GM21381 (cell line): ENCODE measurements around the gene SPAG16.

Source experiments
- ATAC-seq: cut with Tn5 transposase; IDR thresholded peaks from one replicate; pipeline ENCODE4 v1.9.1; 2021; ENCODE audit warnings: mild to moderate bottlenecking, moderate library complexity; ENCODE audit not compliant: unreplicated experiment

SPAG16 gene

DNA sequence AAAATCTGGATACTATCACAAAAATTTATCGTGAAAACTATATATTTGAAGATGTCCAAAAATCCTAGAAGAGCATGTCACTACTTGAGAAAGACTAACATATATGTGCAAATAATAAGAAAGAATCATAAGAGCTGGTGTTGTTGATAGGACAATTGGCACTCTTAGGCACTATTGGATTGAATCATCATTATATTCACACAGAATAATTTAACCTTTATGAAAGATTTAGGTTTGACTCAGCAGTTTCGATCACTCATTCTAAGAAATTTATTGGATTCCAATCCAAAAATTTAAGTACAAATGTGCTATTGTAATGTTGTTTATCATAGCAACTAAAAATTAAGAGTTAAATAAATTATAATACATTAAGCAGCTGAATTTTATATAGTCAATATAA, 503.6 kb downstream of the SPAG16 start:
- ATAC-seq, result no peak

DNA sequence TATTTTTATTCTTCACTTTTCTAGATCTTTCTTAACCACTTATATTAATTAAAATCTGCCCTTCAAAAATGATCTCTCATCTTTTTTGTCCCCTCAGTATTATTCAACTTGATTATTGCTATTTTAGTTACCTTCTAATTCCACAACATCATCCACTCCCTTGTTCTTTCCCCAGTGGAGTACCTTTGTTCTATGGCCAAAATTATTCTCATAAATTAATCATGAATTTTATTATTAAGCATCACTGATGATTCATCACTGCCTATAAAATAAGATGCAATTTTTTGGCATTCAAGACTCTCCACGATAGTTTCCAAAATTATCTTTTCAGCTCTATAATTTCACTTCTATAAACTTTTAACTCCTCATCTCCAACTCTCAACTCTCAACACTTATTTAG, 505.7 kb downstream of the SPAG16 start:
- ATAC-seq, result no peak

DNA sequence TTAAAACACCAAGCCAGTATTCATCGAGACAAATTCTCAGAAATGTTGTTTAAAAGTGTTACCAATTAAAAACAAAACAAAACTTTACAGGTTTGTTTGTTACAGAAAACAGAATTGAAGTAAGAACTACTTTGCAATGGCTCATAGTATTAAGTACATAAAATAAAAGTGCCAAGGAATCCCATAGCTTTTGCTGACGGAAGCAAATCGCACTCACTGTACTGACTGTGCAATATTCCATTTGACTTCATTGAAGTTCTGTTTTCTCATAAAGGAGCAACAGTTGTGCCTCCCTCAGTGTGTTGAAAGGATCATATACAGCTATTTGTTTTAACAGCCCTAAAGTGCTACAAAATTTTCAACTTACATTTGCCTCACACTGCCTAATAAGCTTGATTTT, 507.8 kb downstream of the SPAG16 start:
- no peak for ATAC-seq

DNA sequence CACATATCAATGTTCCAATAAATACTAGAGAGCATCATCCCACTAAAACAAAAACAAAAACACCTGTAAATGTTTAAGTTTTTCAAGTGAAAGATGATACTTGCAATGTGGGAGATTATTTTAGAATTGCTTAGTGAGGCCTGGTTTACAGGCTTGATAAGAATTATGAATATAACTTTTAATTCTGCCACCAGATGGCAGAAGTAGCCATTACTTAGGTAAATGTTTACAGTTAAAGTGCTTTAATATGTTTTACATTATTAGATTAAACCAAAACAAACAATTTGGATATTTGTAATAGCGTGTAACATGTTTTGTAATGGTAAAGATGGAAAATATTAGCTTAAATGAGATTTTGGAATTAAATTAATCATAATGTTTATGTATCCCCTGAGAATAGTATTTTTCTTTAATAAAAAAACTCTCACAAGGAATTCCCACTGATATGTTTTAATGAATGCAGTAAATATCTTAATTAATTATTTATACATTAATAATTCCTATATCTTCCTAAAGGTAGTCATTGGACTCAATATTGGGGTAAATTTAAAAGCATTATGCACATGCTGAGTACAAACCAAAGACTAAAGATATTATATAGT, 522.0 kb downstream of the SPAG16 start:
- no peak for ATAC-seq

DNA sequence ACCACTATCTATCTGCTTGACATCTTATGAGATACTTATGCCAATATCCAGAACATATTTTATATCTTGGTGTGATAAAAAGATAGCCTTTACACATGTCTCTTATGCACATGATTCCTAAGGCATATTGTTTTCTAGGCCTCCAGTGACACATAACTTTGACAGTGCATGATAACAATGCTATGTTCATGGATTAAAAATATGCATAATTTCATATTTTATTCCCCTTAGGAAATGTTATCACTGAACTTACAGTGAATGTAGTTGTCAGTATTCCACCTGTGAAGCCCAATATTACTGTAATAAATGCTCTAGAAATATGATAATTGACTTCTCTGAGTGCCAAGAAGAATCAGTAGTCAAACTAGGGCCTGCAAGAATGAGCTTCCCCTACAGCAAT, 532.3 kb downstream of the SPAG16 start:
- no peak for ATAC-seq

DNA sequence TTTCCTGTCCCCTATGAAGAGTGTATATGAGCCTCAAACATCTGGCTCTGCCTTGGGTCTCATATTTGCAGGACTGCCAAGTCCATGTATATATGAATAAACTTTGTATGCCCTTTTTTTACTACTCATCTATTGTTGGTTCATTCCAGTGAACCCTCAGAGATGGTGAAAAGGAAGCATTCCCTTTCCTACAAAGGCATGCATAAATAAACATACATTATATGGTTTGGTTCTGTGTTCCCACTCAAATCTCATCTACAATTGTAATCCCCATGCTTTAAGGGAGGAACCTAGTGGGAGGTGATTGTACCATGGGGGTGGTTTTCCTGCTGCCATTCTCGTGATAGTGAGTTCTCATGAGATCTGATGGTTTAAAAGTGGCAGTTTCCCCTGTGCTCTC, 534.2 kb downstream of the SPAG16 start:
- ATAC-seq, result no peak

DNA sequence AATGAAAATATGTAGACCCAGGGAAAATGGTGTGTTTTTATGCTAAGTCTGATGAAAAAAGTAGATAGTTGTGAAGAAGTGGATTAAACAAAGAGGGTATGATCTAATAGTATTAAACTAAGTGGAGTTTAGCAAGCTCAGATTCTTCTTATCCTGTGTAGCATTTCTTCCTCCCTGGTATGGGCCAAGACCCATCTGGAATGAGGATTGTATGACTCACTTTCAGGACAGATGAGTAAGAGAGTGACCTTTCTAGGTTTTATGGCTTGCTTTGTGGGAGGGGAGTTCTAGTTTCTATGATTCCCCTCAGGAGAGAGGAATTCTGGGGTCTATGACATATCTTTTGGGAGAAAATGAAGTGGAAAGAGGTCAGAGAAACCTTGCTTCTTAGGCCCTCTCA, 550.1 kb downstream of the SPAG16 start:
- ATAC-seq, result no peak

DNA sequence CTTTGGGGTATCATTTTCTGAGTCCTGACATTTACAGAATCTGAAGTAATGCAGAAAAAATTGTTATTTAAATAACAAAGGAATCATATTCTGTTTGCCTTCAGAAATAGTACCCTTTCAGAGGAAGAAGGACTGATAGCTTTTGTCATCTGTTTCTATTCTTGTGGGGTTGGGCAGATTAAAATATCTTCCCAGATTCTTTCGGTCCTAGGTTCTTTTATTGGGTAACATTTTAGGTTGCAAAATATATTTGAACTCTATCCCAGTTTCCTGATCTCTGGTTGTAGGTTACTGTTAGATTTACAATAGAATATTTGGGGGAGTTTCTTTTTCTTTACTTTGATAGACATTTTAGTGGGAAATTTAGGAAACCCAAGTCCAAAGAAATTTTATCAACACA, 550.5 kb downstream of the SPAG16 start:
- ATAC-seq, result no peak

DNA sequence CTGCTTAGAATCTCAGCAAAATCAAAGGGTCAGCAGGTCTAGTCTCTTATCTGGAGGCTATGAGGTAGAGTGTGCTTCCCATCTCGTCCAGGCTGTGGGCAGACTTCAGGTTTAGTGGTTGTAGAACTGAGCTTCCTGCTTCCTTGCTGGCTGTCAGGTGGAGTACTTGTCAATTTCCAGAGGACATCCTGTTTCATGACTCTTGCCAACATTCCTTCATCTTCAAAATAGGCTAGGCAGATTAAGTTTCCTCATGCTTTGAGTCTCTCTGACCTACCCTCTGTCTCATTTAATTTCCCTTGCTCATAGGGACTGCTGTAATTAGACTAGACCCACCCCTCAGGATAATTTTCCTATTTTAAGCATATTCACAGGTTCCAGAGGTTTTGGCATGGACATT, 562.6 kb downstream of the SPAG16 start:
- no peak for ATAC-seq

DNA sequence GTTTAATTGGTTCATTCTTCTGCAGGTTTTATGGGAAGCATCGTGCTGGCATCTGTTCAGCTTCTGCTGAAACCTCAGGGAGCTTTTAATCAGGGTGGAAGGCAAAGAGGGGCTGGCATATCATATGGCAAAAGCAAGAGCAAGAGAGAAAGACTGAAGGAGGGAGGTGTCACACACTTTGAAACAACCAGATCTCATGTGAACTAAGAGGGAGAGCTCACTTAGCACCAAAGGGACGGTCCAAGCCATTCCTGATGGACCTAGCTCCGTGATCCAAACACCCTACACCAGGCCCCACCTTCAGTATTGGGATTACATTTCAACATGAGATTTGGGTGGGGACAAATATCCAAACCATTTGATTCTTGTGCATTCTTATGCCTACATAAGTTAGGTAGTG, 563.1 kb downstream of the SPAG16 start:
- no peak for ATAC-seq

DNA sequence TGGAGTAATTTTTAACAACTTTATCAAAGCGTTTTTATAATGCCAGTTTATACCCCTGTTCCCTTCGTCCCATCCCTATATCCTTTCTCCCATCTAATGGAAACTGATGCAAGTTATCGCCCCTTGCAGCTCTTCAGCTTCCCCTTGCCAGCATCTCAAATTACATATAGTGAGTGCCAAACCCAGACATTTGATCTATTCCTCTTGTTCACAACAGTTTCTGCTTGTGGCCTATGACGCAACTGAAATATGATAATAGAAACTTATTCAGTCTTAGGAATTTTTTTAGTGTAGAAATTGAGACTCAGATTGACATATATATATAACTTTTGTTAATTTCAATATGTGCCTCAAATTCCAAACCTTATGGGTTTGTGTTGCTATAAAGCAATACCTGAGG, 564.4 kb downstream of the SPAG16 start:
- no peak for ATAC-seq

DNA sequence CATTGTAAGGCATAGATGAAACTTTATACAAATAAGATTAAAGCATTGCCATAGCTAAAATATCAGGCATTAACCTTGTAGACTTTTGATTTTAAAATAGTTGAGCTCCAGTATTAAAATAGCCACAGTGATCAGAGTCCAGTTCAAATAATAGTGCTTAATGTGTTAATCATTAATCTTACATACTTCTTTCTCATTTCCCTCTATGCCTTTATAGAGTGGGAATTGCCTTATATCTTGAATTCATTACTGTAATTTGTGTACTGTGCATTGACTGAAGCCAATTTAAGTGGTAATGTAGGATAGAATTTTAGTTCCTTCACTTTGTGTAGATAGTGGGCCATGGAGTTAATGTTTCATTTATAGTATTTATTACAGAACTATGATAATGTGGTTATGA, 577.4 kb downstream of the SPAG16 start:
- ATAC-seq, result no peak

DNA sequence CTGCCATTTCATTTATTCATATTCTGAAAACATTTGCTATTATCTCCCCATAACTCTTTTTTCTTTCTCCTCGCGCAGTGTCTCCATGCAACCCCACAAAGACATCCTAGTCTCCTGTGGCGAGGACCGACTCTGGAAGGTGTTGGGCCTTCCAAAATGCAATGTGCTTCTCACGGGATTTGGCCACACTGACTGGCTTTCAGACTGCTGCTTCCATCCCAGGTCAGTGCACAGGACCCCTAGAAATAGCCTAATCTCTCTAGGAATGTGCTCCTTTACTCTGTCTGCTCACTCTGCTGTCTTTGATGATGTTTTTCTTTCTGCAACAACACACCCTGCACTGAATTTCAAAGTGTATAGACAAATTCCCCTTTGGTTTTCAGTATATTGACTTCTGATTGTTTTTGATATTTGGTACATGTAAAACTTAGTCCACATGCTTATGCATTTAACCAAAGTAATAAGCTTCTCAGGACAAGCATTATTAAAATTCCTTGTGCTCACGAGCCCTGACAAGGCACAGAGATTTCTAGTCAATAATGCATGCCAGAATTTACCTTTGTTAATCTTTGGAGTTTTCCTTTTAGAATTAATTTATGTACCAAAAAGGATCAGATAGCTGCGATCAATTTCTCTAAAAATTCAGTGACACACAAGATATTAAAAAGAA, 578.3 kb downstream of the SPAG16 start:
- ATAC-seq, result no peak

DNA sequence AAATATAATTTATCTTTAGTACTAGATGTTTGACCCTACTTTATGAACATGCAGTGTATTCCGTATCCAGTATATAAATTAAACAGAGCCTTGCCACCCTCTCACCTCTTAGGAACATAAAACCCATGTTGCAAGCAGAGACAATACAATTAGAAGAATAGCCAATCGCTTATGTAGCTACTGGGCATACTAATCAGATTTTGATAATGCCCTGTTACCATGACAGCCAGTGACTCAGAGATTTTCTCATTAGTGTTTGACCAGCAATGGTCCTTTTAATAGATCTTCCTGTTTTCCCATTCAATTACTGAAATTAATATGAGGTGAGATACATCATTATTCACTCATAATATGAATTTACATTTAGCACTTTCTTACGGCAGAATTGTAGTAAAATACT, 579.3 kb downstream of the SPAG16 start:
- no peak for ATAC-seq

DNA sequence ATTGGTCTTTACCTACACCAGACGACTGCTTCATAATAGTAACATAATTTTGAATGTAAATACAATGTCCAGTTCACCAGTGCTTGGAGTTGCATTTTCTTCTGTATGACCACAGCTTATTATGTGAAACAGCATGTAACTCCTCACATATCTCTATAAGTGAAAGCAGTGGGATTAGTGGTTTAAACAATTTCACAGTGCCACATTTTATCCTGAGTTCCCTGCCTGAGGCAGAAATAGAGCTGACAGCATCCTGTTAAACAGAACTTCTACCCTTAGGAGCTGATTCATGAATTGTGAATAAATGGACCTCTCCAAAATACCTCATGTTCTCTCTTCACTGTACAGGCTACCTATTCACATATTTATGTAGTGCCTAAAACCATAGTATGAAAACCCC, 584.3 kb downstream of the SPAG16 start:
- ATAC-seq, result no peak

DNA sequence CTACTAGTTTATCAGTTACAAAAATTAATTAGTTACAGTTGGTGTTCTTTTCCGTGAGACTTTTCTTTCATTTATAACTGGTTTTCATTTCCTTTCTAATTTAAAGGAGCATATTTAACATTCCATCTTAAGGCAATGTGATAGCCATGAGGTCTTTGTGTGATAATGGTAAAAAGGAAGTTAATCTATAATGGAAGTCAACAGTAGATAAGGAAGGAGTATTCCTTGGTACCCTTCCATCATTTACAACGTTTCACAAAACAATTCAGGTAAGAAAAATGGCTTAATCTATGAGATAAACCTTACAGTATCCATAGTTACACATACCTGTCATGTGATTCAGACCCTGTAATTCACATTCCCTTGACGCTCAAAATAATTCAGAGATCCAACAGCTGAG, 601.2 kb downstream of the SPAG16 start:
- no peak for ATAC-seq

DNA sequence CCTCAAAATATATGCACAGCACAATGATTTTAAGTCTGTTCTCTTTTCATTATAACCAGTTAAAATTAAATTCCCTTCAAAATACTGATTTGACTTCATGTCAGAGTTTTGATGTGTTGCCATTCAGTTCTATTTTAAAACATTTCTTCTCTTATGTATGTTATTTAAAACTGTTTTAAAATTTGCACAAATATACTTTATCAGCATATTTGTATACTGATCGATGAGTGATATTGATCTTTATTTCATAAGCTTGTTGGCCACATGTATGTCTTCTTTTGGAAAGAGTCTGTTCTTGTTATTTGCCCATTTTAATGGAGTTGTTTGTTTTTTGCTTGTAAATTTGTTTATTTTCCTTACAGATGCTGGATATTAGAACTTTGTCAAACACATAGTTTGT, 630.2 kb downstream of the SPAG16 start:
- ATAC-seq, result no peak

DNA sequence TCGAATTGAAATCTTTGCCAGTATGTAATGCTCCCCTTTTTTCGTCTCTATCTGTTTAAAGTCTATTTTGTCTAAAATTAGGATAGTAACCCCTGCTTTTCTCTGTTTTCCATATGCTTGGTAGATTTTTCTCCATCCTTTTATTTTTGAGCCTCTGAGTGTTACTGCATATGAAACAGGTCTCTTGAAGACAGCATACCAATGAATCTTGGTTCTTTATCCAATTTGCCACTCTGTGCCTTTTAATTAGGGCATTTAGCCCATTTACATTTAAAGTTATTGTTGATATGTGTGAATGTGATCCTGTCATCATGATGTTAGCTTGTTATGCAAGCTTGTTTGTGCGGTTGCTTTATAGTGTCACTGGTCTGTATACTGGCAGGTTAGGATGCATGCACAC, 635.8 kb downstream of the SPAG16 start:
- ATAC-seq, result no peak

DNA sequence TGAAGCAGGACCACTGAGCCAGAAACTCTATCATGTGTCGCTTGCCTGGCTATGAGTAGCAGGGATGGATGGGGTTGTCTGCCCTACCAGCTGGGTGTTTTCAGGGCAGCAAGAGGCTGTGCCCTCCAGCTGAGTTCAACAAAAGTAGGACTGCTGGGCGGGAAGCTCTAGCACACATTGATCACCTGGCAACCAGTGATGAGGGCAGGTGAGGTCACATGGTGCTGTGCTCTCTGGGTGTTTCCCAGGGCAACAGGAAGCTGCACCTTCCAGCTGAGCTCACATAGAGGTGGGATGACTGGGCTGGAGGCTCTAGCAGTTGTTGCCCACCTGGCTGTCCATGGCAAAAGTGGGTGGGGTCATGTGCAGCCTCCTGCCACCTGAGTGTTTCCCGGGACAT, 639.3 kb downstream of the SPAG16 start:
- no peak for ATAC-seq

DNA sequence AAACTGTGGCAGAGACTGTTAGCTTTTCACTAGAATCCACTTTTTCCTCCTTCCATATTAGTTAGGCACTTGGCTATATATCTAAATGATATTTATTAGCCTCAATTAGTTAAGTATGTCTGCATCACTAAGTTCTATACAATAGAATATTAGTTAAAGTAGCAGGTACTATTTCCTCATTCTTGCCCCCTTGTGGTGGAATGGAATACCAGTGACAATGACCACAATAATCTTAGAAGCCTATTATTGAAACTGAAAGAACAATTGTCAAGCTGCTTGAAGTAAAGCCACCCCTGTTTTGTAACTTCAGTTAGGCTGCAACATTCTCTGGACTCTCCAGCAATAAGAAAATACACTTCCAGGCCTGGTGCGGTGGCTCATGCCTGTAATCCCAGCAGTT, 650.3 kb downstream of the SPAG16 start:
- ATAC-seq, result peak; percentile 99

DNA sequence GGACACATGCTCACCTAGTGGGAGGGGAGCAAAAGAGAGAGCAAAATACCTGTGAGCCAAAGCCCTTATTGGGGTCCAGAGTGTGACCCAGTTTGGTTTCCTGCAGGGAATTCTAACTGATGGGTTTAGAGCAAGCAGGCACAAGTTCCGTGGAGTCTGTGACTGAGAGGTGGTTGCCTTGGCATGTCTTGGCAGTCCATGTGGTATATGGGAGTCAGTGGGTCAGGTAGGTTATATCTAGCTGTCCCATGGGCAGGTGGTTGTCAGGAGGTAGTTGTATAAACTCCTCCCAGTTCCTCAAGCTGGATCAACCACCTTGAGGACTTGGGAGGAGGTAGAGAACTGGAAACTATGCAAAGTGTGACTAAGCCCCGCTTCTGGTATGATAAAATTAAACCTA, 673.8 kb downstream of the SPAG16 start:
- ATAC-seq, result no peak

DNA sequence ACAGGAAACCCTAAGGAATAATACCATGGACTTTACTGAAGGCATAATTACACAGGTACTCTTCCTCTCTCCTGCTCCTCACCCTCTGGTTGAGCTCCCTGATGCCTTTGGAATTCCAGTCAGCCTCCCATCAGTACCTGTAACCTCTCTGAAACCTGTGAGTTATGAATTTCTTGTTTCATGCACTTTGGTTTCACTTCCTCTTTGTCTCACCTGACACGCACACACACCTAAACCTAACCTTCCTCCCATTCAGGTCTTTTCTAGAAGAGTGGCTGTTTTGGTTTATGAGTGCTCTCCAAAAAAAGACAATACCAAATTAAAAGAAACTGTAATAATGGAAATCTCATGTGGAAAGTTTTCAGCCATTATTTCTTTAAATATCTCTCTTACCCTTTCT, 675.3 kb downstream of the SPAG16 start:
- peak; percentile 59 for ATAC-seq

DNA sequence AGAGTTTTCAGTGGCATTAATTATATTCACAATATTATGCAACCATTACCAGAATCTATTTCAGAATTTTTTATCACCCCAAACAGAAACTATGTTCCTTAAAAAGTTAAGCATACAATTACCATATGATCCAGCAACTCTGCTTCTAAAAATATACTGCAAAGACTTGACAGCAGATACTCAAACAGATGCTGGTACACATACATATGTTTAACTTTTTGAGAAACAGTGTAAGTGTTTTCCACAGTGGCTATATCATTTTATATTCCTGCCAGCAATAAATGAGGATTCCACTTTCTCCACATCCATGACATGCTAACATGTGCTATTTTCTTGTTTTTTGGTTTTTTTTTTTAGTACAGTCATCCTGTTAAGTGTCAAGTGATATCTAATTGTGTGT, 687.3 kb downstream of the SPAG16 start:
- no peak for ATAC-seq
